HG03565 (cell line): ENCODE measurements around the gene ICAM1.
"Not testable (repeated sequence)": the region's sequence is repeated elsewhere in the genome, so short reads cannot be mapped to it uniquely, and the experiment has no call there.

Experiments used
- ATAC-seq: cut with Tn5 transposase; IDR thresholded peaks from one replicate; pipeline ENCODE4 v1.9.1; 2021; ENCODE audit warnings: mild to moderate bottlenecking, moderate library complexity; ENCODE audit not compliant: unreplicated experiment

The ICAM1 gene

GRCh38 chr19:10271543-10272086 lies 695 bp downstream of the ICAM1 start:
- no peak for ATAC-seq

DNA sequence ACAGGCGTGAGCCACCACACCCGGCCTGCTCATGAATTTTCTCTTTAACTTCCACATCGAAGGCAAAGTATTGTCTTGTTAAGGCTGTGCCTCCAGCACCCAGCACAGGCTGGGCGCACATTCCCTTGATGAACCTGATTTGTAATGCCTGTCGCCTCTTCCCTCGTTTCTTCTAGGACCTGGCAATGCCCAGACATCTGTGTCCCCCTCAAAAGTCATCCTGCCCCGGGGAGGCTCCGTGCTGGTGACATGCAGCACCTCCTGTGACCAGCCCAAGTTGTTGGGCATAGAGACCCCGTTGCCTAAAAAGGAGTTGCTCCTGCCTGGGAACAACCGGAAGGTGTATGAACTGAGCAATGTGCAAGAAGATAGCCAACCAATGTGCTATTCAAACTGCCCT lies 3.7 kb downstream of the ICAM1 start:
- ATAC-seq: no peak

GRCh38 chr19:10277795-10278589 lies 7.1 kb downstream of the ICAM1 start:
- ATAC-seq: no peak

DNA sequence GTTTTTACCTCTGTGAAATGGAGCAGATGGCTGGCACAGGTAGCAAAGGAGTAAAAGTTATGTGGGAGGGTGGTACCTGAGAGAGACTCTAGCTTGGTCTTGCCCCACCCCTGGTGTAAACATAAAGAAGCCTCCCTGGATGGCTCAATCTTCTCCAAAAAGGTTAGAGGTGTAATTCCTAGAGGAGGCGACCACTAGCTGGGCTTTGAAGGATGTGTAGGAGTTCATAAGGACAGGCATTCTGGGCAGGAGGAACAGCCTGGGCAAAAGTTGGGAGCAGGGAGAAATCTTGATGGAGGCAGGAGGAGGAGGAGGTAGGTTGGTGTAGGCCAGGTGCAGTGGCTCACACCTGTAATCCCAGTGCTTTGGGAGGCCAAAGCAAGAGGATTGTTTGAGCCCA lies 8.0 kb downstream of the ICAM1 start:
- ATAC-seq: no peak

DNA sequence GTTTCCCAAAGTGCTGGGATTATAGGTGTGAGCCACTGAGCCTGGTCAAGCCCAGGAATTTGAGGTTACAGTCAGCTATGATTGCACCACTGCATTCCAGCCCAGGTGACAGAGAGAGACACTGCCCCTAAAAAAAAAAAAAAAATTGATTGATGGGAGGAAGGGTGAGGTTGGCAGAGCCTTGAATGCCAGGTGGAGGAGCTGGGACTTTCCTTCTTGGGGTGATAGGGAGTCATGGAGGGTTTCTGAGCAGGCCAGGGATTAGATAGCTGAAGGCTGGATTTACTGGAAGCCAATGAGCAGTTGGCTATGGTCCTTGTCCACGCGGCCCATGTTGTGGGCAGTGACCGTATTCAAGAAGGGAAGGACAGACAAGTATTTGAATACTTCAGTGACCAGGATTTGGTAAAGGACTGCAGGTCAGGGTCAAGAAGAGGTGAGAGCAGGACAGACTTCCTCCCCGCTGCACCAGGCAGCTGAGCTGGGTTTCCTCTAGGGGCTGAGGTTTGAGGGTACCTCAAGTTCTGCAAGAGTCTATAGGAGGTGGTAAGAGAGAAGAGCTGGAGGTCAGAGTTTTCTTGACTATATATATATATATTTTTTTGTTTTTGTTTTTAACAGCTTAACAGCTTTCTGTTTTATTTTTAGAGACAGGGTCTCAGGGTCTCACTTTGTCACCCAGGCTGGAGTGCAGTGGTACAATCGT lies 9.0 kb downstream of the ICAM1 start:
- ATAC-seq: no peak

DNA sequence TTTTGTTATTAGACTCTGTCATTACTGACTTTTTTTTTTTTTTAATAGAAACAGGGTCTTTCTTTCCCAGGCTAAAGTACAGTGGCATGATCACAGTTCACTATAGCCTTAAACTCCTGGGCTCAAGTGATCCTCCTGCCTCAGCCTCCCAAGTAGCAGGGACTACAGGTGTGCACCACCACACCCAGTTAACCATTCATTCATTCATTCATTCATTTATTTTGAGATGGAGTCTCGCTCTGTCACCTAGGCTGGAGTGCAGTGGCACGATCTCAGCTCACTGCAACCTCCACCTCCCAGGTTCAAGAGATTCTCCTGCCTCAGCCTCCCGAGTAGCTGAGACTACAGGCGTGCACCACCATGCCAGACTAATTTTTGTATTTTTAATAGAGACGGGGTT lies 11.1 kb downstream of the ICAM1 start:
- not testable (repeated sequence) for ATAC-seq

- ATAC-seq: no peak
These were observed 12.6 kb downstream of the ICAM1 start for GRCh38 chr19:10283301-10284064.

DNA sequence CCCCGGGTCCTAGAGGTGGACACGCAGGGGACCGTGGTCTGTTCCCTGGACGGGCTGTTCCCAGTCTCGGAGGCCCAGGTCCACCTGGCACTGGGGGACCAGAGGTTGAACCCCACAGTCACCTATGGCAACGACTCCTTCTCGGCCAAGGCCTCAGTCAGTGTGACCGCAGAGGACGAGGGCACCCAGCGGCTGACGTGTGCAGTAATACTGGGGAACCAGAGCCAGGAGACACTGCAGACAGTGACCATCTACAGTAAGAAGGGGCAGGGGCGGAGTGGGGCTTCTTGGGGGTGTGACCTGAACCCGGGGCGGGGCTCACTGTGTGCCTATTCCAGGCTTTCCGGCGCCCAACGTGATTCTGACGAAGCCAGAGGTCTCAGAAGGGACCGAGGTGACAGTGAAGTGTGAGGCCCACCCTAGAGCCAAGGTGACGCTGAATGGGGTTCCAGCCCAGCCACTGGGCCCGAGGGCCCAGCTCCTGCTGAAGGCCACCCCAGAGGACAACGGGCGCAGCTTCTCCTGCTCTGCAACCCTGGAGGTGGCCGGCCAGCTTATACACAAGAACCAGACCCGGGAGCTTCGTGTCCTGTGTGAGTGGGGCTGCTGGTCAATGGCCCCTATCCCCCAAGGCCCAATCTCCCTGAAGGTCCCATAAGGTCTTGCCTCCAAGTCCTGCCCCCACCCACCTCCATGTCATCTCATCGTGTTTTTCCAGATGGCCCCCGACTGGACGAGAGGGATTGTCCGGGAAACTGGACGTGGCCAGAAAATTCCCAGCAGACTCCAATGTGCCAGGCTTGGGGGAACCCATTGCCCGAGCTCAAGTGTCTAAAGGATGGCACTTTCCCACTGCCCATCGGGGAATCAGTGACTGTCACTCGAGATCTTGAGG lies 13.4 kb downstream of the ICAM1 start:
- no peak for ATAC-seq

- ATAC-seq: no peak
These were observed 14.0 kb downstream of the ICAM1 start for GRCh38 chr19:10284960-10285278.

- ATAC-seq: no peak
These were observed 14.5 kb downstream of the ICAM1 start for GRCh38 chr19:10285393-10285792.

GRCh38 chr19:10286803-10287737 lies 16.1 kb downstream of the ICAM1 start, which contains the start of gene ICAM4:
ICAM4 (plus strand) TSS chr19:10286955; CDS start chr19:10287013, 58 bp downstream.
- no peak for ATAC-seq

DNA sequence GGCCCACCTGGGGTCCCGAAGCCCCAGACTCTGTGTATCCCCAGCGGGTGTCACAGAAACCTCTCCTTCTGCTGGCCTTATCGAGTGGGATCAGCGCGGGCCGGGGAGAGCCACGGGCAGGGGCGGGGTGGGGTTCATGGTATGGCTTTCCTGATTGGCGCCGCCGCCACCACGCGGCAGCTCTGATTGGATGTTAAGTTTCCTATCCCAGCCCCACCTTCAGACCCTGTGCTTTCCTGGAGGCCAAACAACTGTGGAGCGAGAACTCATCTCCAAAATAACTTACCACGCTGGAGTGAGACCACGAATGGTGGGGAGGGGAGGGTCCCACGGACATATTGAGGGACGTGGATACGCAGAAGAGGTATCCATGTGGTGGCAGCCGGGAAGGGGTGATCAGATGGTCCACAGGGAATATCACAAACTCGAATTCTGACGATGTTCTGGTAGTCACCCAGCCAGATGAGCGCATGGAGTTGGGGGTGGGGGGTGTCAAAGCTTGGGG lies 17.8 kb downstream of the ICAM1 start:
- no peak for ATAC-seq

GRCh38 chr19:10289167-10289835 lies 18.4 kb downstream of the ICAM1 start:
- ATAC-seq: no peak

GRCh38 chr19:10289836-10290356 lies 19.0 kb downstream of the ICAM1 start, which contains the start of gene ICAM5:
ICAM5 (plus strand) TSS chr19:10289952; CDS start chr19:10290044, 92 bp downstream.
- no peak for ATAC-seq

GRCh38 chr19:10290357-10290875 lies 19.5 kb downstream of the ICAM1 start:
- no peak for ATAC-seq

DNA sequence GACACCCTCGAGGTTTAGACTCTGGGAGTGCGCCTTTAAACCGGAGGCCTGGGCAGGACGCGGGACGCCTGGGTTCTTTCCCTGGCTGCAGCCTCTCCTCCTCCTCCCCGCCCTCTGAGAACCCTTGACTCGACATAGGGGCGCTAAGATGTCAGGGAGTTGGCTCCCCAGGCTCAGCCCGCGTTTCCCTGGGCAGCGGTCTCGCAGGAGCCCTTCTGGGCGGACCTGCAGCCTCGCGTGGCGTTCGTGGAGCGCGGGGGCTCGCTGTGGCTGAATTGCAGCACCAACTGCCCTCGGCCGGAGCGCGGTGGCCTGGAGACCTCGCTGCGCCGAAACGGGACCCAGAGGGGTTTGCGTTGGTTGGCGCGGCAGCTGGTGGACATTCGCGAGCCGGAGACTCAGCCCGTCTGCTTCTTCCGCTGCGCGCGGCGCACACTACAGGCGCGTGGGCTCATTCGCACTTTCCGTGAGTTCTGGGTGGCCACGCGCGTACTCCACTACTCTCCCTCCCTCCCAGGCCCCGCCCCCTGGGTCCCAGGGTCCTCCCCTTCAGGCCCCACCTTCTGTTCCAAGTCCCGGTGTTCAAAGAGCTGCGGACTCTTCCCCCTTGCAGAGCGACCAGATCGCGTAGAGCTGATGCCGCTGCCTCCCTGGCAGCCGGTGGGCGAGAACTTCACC lies 20.1 kb downstream of the ICAM1 start:
- ATAC-seq: no peak

DNA sequence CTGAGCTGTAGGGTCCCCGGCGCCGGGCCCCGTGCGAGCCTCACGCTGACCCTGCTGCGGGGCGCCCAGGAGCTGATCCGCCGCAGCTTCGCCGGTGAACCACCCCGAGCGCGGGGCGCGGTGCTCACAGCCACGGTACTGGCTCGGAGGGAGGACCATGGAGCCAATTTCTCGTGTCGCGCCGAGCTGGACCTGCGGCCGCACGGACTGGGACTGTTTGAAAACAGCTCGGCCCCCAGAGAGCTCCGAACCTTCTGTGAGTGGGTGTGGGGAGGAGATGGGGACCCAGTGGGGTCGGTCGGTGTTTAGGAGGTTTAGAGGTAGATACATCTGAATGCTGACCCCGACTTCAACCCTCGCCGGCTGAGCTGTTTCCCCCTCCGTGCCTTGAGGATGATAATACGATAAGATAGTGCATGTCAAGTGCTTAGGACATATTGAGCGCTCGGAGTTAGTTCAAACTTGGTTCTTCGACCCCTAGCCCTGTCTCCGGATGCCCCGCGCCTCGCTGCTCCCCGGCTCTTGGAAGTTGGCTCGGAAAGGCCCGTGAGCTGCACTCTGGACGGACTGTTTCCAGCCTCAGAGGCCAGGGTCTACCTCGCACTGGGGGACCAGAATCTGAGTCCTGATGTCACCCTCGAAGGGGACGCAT lies 20.8 kb downstream of the ICAM1 start:
- ATAC-seq: no peak
